Measurements from ENCODE around the gene PHF12.
"Not testable (repeated sequence)": the region's sequence is repeated elsewhere in the genome, so short reads cannot be mapped to it uniquely, and the experiment has no call there.

The PHF12 gene

GRCh38 chr17:28935744-28936460 is 15.4 kb downstream of the PHF12 start:
- DNase-seq: no peak

- not testable (repeated sequence) for DNase-seq
These were observed 16.8 kb downstream of the PHF12 start for GRCh38 chr17:28934508-28934907.

- DNase-seq: no peak
These were observed 21.5 kb downstream of the PHF12 start for GRCh38 chr17:28929787-28930186.

GRCh38 chr17:28928061-28928460 is 23.3 kb downstream of the PHF12 start:
- DNase-seq: no peak

GRCh38 chr17:28926786-28927185 is 24.5 kb downstream of the PHF12 start:
- no peak for DNase-seq

- DNase-seq: no peak
These were observed 25.0 kb downstream of the PHF12 start for GRCh38 chr17:28926366-28926765.

GRCh38 chr17:28925912-28926365 is 25.4 kb downstream of the PHF12 start:
- DNase-seq: no peak

- DNase-seq: no peak
These were observed 31.1 kb downstream of the PHF12 start for GRCh38 chr17:28920201-28920600.

GRCh38 chr17:28918295-28918694 is 33.0 kb downstream of the PHF12 start:
- DNase-seq: no peak

GRCh38 chr17:28917465-28917864 is 33.9 kb downstream of the PHF12 start:
- no peak for DNase-seq

- DNase-seq: no peak
These were observed 34.3 kb downstream of the PHF12 start for GRCh38 chr17:28917029-28917428.

GRCh38 chr17:28916302-28916934 is 34.9 kb downstream of the PHF12 start:
- peak in 15 of 56 donors; percentile 11 to 67 (median 26) for DNase-seq

- no peak for DNase-seq
These were observed 38.4 kb downstream of the PHF12 start for GRCh38 chr17:28912938-28913333.

- peak in 12 of 56 donors; percentile 2 to 34 (median 14) for DNase-seq
These were observed 38.9 kb downstream of the PHF12 start for GRCh38 chr17:28912281-28912937.

GRCh38 chr17:28911411-28912045 is 39.8 kb downstream of the PHF12 start:
- DNase-seq: no peak

- DNase-seq: no peak
These were observed 40.8 kb downstream of the PHF12 start for GRCh38 chr17:28910534-28910933.

- peak in 1 of 56 donors; percentile 13 for DNase-seq
These were observed 42.6 kb downstream of the PHF12 start for GRCh38 chr17:28908640-28909167.

GRCh38 chr17:28907709-28908475 is 43.4 kb downstream of the PHF12 start:
- DNase-seq: peak in 1 of 56 donors; percentile 11

GRCh38 chr17:28906706-28907438 is 44.4 kb downstream of the PHF12 start:
- DNase-seq: peak in 8 of 56 donors; percentile 27 to 57 (median 40)

GRCh38 chr17:28906276-28906675 is 45.0 kb downstream of the PHF12 start:
- DNase-seq: peak in 10 of 56 donors; percentile 15 to 57 (median 28)

All from amygdala (tissue), 56 donors.